CD4-positive, alpha-beta T cell treated with Interleukin-21 for 1 hour (primary cell): Measurements from ENCODE around the gene ASB5.
A peak's percentile ranks its signal among the peaks of the same experiment; 100 is the strongest.

Experiments used
- DNase-seq: peaks from one replicate; pipeline ENCODE4 v3.0.0-alpha.2; 2020

The ASB5 gene

DNA sequence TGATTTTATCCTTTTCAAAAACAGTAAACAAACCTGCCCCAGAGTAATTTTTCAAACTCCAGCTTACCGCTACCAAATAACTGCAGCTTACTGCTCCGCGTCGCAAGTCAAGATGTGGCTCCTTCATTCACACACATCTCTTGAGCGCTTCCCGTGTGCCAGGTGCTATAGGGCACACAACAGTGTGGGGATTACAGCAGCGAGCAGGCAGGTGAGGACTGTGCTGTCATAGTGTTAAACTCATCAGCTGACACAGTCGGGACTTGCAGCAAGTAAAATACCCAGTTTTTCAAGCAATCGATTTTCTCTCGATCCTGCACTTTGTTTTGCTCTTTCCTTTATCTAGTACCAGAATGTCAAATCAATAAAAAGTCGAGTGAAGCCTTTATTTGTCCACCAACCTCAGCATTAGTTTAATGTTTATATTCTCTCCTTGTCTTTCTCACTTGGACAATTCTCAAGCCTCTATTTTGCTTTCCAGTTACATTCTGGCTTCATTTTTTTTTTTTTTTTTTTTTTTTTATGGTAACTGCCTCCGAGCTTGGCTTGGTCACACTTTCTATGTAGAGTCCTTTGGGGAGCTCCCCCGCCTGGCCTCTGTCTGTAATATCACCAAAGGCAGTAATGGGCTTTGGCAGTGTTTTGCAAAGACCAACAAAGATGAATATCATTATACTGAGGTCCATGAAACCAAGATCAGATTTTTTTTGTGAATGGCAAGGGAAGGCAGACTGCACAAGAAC lies 8.3 kb upstream of the ASB5 start:
- DNase-seq = peak; percentile 6

GRCh38 chr4:176276710-176277109 lies 7.7 kb upstream of the ASB5 start:
- DNase-seq = no peak

GRCh38 chr4:176274441-176274840 lies 5.4 kb upstream of the ASB5 start:
- DNase-seq = no peak

DNA sequence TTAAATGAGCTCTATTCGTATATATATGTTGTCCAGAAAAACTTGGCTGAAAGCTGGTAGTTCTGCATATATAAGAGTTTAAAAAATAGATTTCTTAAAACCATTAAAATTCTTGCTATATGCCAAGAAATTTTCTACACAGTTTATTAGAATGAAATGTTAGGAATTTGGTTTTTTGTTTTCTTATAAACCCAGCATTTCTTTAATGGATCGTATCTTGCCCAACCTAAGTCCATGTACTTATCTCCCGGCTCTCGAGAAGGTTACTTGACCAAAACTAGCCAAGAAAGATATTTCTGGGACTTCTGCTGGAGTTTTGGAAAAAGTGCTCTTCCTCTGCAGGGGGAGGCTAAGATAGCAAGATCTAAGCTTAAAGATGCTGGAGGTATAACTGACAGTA lies 4.7 kb upstream of the ASB5 start:
- DNase-seq = no peak

- DNase-seq = no peak
Observed at GRCh38 chr4:176272799-176273198, 3.8 kb upstream of the ASB5 start.

DNA sequence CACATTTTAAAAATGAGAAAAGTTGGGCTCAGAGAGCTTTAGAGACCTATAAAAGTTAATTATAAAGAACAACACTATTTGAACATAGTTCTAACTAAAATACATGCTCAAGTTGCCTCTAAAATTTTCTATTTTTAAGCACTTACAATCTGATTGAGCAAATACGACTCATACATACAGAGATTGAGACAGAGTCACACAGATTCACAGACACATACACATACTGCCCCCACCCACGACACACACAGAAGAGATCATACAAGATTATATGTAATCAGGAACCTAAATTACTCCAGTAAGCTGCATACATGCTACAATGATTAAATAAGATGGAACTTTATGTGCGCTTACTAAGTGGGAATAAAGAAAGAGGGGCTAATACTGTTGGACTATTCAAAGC lies 2.7 kb upstream of the ASB5 start:
- DNase-seq = no peak

DNA sequence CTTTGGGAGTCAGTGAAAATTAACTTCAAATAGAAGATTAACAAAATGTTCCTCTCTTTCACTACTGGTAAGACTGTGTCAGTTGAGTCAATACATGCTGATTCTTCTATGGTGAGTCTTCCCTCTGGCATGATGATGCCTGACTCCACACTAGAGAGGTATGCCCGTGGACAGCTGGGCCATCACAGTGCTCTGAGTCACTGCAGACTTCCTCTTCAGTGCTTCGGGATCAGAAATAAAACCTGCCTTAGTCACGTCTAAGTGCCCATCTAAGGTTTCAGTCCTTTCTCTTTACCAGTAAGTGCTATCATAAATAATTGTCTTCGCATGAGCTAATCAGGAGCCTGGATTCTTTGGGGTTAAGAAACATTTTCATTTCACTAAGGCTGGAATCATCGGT lies 1.6 kb upstream of the ASB5 start:
- DNase-seq = no peak

- no peak for DNase-seq
Observed at GRCh38 chr4:176266026-176266425, 3.0 kb downstream of the ASB5 start.

- no peak for DNase-seq
Observed at GRCh38 chr4:176262243-176262642, 6.8 kb downstream of the ASB5 start.

GRCh38 chr4:176261481-176261880 lies 7.5 kb downstream of the ASB5 start:
- no peak for DNase-seq

DNA sequence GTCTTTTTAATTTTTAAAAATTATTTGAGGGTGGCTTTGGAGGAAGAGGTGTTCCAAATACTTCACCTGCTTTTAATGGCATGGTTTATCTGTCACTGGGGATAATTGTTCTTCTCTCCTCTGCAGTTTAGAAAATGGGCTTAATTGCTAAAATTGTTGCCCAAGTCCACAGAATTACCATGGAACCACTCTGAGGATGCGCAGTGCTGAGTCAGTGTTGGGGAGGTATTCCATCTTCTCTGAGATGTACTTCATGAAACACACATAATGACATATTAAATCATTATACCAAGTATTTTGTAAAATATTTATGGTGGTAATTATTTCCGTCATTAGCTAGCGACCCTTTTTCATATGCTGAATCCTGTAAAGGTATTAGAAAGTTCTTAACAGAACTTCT lies 8.0 kb downstream of the ASB5 start:
- DNase-seq = no peak

DNA sequence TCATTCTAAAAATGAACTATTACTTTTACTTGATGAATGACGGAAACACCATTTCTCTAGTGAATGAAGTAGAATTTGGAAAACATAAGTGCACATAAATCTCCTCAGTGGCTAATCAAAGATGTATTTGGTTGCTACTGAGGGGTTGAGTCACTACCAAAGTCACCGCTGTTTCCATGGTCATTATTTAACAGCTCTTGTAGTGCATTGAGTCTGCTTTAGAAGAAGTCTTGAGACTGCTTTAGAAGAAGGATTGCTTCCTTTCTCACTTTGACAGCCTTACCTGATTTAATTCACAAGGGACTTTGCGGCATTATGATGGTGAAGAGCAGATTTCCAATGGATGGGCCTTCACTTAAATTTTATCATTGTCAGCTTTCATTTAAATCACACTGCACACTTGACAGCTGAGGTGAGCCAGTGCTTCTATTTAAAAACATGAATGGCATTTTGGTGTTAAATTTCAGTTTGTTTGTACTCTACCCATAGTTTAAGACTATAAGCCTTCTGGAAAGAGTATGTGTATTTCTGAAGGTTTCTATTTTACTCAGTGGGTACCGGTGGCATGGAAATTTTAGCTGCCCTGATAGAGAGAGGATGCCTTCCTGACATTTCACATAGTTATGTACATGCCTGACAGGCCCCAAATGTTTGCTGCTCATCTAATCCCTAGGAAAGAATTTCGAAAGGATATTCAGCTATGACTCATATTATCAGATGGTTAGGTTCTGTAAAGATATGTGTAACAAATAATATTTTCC lies 9.5 kb downstream of the ASB5 start:
- no peak for DNase-seq

DNA sequence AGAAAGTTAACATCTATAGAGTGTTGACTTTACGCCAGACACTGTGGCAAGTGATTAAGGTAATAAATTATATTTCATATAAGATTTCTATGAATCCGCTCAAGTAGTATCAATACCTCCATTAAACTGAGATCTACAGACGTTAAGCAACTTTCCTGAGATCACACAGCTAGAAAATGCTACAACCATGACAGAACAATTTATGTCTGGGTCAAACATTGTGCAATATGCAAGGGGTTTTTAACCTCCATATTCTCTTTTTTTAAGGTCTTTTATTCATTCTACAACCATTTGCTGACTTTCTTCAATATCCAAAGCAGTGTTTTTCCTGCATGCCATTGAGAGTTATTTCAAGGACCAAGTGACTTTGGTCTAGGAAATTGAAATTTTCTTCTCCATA lies 10.9 kb downstream of the ASB5 start:
- DNase-seq = no peak

DNA sequence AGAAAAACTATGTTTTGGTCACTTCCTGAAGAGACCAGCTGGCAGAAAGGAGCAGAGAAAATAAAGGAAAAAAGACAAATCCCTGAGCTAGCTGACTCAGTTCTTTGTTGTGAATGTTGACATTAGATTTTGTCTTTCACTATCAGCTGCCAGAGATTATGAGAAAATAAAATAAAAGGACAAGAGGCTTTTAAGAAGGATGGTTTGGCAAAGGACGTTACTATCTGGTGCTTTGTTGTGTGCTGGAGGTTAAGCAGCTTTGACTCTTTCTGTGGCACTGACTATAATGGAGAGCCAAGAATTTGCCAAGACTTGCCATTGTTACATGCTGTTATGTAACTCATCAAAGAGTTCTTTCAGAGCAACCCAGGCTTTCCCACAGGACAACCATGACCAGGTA lies 12.1 kb downstream of the ASB5 start:
- no peak for DNase-seq

DNA sequence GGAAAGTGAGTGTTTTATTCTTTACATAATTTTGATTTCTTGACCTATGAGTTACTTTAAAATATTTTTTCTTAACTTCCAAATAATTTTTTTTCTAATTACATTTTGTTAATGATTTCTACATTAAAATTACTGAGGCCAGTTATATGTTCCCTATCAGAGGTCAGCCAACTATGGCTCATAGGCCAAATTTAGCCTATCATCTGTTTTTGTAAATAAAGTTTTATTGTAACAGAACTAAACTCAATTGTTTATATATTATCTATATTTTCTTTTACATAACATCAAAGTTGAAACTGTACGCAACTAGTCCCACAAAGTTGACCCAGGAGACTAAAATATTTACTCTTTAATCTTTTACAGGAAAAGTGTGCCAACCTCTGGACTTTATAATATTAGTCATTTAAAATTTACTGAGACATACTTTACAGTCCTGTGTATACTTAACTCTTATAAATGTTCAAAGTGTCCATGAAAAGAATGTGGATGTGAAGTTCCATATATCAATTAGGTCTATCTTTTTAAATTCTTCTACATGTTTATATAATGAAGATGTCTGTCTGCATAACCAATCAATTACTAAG lies 26.2 kb downstream of the ASB5 start:
- DNase-seq = no peak

DNA sequence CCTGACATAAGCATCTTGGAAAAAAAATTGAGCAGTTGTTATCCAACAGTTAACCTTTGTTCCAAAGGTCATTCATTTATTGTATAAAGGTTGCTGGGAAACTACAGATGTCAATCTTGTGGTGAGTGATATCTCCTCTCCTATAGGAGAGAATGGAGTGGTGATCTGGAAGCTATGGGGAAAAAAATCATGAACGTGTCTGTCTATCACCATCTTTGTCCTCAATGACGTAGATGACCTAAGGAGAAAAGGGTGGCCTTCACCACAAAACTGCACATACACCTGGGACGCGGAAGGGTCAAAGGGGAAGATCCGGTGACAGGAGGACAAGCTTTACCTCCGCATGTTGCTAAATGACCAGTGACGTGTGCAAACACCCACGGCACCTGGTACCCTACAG lies 27.3 kb downstream of the ASB5 start:
- no peak for DNase-seq

- DNase-seq = no peak
Observed at GRCh38 chr4:176238826-176239225, 30.2 kb downstream of the ASB5 start.

- DNase-seq = no peak
Observed at GRCh38 chr4:176238157-176238610, 30.8 kb downstream of the ASB5 start.

- DNase-seq = no peak
Observed at GRCh38 chr4:176236946-176237345, 32.1 kb downstream of the ASB5 start.

DNA sequence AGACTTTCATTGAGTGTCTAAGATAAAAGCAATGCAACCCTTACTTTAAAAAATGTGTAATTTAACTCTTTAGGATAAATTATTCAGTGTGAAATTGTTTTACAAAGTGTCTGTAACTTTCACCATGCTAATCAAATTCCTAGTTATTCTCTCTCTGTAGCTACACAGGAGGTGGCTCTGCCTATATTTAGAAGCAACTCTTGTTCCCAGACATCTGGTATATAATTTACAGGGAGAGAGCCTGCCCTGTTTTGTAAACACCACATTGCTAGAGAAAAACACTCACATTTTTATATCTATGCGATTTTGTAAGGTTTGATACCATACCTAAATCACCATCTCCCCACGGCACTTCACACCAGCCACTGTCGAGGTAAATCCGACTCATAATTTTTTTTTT lies 38.2 kb downstream of the ASB5 start:
- DNase-seq = no peak

DNA sequence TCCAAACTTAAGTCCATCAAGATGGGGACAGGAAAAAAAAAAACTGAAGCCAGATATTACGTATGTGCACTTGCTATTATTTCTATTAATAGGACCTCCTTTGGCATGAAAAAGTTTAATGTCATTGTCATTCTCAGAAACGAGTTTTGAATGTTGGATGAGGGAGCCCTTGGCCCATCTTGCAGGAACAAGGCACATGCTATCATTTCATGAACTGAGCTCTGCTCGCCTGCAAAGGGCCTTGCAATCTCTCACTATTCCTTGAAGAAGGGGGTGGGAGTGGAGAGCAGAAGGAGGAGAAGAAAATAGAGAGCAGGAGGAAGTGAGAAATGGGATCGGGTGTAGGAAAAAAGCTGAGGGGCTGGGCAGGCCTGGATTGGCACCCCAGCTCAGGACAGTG lies 39.4 kb downstream of the ASB5 start:
- no peak for DNase-seq

DNA sequence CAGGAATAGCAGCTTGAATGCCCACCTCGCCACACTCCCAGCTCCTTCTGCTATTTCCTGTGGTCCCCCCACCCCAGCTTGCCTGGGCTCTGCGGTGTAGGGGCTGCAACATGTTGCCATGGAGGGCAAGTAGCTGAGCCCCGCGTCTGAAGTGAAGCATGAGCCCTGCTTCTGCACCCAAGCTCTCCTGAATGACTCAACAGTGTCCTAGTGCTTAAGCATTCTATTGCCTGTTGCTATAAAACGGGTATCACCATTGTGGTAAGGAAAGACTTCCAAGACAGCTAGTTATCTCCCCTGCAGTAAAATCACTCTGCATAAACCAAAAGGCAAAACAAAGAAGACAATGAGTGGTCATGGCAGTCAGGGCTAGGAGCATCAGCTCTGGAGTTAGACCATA lies 42.3 kb downstream of the ASB5 start:
- DNase-seq = no peak

DNA sequence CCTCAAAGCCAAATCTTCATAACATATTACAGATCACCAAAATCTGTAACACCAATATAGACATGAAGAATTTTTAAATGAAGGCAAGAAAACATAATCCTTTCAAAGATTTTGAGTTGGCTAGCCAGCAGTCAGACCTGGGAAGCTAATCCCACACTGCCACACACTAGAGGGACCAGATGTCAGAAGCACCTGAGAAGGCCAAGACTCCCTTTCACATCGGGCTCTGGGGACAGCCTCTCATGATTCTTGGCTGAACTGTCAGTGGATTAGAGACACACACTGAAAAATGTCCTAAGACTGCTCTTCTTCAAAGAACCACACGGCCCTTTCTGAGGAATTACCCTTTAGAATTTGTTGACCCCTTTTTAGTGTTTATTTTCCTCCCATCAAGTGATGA lies 45.5 kb downstream of the ASB5 start:
- no peak for DNase-seq

DNA sequence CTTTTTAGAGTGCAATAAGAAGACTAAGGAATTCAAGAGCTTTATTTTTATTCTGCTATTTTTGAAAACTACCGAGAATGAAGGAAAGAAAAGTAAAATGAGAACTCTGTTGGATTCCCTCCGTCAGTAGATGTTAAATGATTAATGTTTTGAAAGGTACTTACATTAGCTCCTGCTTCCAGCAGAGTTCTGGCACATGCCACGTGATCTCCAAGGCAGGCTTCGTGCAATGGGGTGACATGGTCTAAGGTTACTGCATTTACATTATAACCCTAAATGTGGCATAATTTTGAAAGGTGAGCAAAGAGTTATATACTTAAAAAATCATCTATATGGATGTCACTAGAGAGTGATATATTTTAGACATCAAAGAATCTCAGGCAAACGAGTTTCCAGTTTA lies 46.9 kb downstream of the ASB5 start:
- no peak for DNase-seq
